DMS 273 (cell line): ENCODE data around the gene CHST8.
A peak's percentile ranks its signal among the peaks of the same experiment; 100 is the strongest.

Experiments
- DNase-seq: peaks from one replicate; lab custom pipeline; 2025; ENCODE audit not compliant: unreplicated experiment; lab: John Stamatoyannopoulos, UW

CHST8 gene

GRCh38 chr19:33713194-33713593, 91.4 kb downstream of the CHST8 start:
- DNase-seq, result no peak

GRCh38 chr19:33714149-33714548, 92.4 kb downstream of the CHST8 start:
- DNase-seq, result no peak

- no peak for DNase-seq
These were observed 93.7 kb downstream of the CHST8 start for GRCh38 chr19:33715462-33715861.

GRCh38 chr19:33717878-33718277, 96.1 kb downstream of the CHST8 start:
- DNase-seq, result no peak

- no peak for DNase-seq
These were observed 97.0 kb downstream of the CHST8 start for GRCh38 chr19:33718651-33719254.

- no peak for DNase-seq
These were observed 97.8 kb downstream of the CHST8 start for GRCh38 chr19:33719366-33720154.

- no peak for DNase-seq
These were observed 98.4 kb downstream of the CHST8 start for GRCh38 chr19:33720155-33720493.

- peak; percentile 20 for DNase-seq
These were observed 99.2 kb downstream of the CHST8 start for GRCh38 chr19:33720691-33721682.

- DNase-seq, result no peak
These were observed 100.1 kb downstream of the CHST8 start for GRCh38 chr19:33721735-33722297.

- DNase-seq, result no peak
These were observed 100.9 kb downstream of the CHST8 start for GRCh38 chr19:33722456-33723239.

- DNase-seq, result no peak
These were observed 101.8 kb downstream of the CHST8 start for GRCh38 chr19:33723512-33723911.

GRCh38 chr19:33724021-33724720, 102.4 kb downstream of the CHST8 start:
- peak; percentile 80 for DNase-seq

- DNase-seq, result peak; percentile 84
These were observed 102.9 kb downstream of the CHST8 start for GRCh38 chr19:33724721-33725060.

- no peak for DNase-seq
These were observed 103.8 kb downstream of the CHST8 start for GRCh38 chr19:33725567-33725966.

GRCh38 chr19:33726756-33727155, 105.0 kb downstream of the CHST8 start:
- peak; percentile 10 for DNase-seq

GRCh38 chr19:33727331-33727998, 105.7 kb downstream of the CHST8 start:
- DNase-seq, result peak; percentile 55

GRCh38 chr19:33728141-33728540, 106.4 kb downstream of the CHST8 start:
- DNase-seq, result no peak

- no peak for DNase-seq
These were observed 109.3 kb downstream of the CHST8 start for GRCh38 chr19:33730858-33731607.

- DNase-seq, result no peak
These were observed 110.1 kb downstream of the CHST8 start for GRCh38 chr19:33731881-33732280.
